Renal cortex interstitium (tissue), 15 donors: ENCODE data around the gene BICRAL. TPM values are rescaled to one million over a fixed set of nuclear protein-coding genes. Genes with fewer than 3 reads are reported as not detected.
"Not testable (repeated sequence)": the region's sequence is repeated elsewhere in the genome, so short reads cannot be mapped to it uniquely, and the experiment has no call there.

Experiments used
- DNase-seq, 11 donors: peaks; one replicate each; pipeline ENCODE4 v3.0.0-alpha.2; 2013; ENCODE audit warnings: low read depth in 9 of 11, low spot score in 4 of 11; ENCODE audit errors: extremely low read depth in 1 of 11
- long read RNA-seq, 16 experiments: transcript quantifications; one replicate each; lab custom pipeline, GENCODE V29; 2026
- polyA plus RNA-seq, 3 donors: library from polyadenylated mRNA; unstranded; fragments of 120-200 nt; gene quantifications; one replicate each; pipeline ENCODE4 v1.2.1, GENCODE V29; 2013; ENCODE audit not compliant: insufficient read length in 3 of 3

Gene BICRAL, protein sequence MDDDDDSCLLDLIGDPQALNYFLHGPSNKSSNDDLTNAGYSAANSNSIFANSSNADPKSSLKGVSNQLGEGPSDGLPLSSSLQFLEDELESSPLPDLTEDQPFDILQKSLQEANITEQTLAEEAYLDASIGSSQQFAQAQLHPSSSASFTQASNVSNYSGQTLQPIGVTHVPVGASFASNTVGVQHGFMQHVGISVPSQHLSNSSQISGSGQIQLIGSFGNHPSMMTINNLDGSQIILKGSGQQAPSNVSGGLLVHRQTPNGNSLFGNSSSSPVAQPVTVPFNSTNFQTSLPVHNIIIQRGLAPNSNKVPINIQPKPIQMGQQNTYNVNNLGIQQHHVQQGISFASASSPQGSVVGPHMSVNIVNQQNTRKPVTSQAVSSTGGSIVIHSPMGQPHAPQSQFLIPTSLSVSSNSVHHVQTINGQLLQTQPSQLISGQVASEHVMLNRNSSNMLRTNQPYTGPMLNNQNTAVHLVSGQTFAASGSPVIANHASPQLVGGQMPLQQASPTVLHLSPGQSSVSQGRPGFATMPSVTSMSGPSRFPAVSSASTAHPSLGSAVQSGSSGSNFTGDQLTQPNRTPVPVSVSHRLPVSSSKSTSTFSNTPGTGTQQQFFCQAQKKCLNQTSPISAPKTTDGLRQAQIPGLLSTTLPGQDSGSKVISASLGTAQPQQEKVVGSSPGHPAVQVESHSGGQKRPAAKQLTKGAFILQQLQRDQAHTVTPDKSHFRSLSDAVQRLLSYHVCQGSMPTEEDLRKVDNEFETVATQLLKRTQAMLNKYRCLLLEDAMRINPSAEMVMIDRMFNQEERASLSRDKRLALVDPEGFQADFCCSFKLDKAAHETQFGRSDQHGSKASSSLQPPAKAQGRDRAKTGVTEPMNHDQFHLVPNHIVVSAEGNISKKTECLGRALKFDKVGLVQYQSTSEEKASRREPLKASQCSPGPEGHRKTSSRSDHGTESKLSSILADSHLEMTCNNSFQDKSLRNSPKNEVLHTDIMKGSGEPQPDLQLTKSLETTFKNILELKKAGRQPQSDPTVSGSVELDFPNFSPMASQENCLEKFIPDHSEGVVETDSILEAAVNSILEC
- 10 to 100 TPM; 14.8 to 17.0 (median 15.6) TPM for polyA plus RNA-seq
- long read RNA-seq, donor 1, partial matches to known transcripts = 7 of 7 reads
- long read RNA-seq, donor 1, other reads (novel, unspliced or antisense) = 0 of 7 reads
- long read RNA-seq, donor 2 = 0 reads
- long read RNA-seq, donor 3 = 0 reads
- long read RNA-seq, donor 4, partial matches to known transcripts = 14 of 14 reads
- long read RNA-seq, donor 4, other reads (novel, unspliced or antisense) = 0 of 14 reads
- long read RNA-seq, donor 5 = 0 reads
- long read RNA-seq, donor 6 = 0 reads
- long read RNA-seq, donor 7 = 0 reads
- long read RNA-seq, donor 8 = 0 reads
- long read RNA-seq, donor 9, partial matches to known transcripts = 7 of 62 reads
- long read RNA-seq, donor 9, other reads (novel, unspliced or antisense) = 55 of 62 reads
- long read RNA-seq, donor 10 = 0 reads
- long read RNA-seq, donor 11 = 0 reads
- long read RNA-seq, donor 12 = 0 reads
- long read RNA-seq, donor 13 = 0 reads
- long read RNA-seq, donor 14 = 0 reads
- long read RNA-seq, donor 15 = 0 reads
- long read RNA-seq, donor 16, partial matches to known transcripts = 135 of 135 reads
- long read RNA-seq, donor 16, other reads (novel, unspliced or antisense) = 0 of 135 reads

- DNase-seq = peak in 10 of 11 donors; percentile 64 to 86 (median 79)
Observed at GRCh38 chr6:42781796-42782688, at the start of gene BICRAL. BICRAL (plus strand) TSS chr6:42782052; CDS start chr6:42822023, 39,971 bp downstream.

DNA sequence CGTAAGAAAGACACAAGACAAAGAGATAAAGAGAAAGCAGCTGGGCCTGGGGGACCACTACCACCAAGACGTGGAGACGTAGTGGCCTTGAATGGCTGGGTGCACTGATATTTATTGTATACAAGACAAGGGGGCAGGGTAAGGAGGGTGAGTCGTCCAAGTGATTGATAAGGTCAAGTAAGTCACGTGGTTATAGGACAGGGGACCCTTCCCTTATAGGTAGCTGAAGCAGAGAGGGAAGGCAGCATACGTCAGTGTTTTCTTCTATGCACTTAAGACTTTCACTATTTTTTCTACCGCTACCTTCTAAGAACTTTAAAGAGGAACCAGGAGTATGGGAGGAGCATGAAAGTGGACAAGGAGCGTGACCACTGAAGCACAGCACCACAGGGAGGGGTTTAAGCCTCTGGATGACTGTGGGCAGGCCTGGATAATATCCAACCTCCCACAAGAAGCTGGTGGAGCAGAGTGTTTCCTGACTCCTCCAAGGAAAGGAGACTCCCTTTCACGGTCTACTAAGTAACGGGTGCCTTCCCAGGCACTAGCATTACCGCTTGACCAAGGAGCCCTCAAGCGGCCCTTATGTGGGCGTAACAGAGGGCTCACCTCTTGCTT, 47.9 kb upstream of the BICRAL start:
- not testable (repeated sequence) for DNase-seq

- DNase-seq = no peak
Observed at GRCh38 chr6:42735976-42736375, 45.9 kb upstream of the BICRAL start.

- DNase-seq = no peak
Observed at GRCh38 chr6:42740725-42741124, 41.1 kb upstream of the BICRAL start.

DNA sequence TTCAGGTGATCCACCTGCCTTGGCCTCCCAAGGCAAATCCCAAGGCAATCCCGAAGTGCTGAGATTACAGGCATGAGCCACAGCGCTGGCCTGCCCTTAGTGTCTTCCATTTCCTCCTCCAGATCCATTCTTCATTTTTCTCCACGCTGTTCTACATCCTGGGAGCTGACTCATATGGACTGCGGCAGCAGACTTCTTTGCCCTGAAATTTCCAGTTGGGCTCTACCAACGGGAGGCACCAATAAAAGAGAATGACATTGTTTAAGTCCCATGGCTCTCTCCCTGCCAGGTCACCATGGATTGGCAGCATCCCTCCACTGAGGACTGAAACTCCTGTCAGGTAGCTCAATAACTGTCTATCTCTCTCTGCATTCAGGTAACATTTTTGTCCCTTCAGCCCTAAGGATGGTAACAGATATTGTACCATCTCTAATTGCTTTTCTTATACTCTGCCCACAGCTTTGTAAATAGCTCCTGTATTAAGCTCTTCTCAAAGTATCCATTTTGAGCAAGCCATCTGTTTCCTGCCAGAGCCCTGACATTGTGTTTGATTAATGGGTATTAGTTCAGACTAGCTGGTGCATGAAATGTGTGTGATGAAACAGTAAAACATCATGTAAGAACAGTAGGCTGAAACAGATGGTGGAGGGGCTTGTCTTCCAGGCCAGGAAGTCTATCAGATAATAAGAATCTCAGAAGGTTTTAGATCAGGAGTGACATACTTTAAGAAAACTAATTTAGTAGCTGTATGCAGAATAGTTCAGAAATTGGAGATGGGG, 39.5 kb upstream of the BICRAL start:
- DNase-seq = no peak

GRCh38 chr6:42744351-42744893, 37.4 kb upstream of the BICRAL start:
- no peak for DNase-seq

DNA sequence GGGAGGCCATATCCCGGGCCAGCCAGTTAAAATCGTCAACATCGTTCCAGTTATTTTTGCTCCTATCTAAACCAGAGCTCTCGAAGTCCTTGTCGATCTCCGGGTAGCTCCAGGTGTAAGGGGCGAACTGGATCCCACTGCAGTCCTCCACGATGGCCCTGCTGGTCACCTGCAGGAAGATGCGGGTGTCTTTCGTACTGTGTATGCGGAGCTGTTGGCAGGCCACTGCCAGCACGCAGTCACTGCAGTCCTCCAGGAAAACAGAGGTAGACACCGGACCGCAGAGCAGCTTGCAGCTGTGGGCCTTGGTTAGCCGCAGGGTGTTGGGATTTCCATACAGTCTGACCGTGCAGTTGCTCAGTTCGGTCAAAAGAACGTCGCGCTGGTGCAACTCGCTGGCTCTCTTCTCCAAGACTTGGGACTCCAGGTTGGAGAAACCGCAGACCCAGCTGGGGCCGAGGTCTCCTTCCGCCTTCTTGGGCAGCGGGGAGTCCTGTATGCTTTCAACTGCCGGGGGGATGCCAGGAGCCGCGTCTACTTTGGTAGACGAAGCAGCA, 36.7 kb upstream of the BICRAL start:
- peak in 1 of 11 donors; percentile 51 for DNase-seq

DNA sequence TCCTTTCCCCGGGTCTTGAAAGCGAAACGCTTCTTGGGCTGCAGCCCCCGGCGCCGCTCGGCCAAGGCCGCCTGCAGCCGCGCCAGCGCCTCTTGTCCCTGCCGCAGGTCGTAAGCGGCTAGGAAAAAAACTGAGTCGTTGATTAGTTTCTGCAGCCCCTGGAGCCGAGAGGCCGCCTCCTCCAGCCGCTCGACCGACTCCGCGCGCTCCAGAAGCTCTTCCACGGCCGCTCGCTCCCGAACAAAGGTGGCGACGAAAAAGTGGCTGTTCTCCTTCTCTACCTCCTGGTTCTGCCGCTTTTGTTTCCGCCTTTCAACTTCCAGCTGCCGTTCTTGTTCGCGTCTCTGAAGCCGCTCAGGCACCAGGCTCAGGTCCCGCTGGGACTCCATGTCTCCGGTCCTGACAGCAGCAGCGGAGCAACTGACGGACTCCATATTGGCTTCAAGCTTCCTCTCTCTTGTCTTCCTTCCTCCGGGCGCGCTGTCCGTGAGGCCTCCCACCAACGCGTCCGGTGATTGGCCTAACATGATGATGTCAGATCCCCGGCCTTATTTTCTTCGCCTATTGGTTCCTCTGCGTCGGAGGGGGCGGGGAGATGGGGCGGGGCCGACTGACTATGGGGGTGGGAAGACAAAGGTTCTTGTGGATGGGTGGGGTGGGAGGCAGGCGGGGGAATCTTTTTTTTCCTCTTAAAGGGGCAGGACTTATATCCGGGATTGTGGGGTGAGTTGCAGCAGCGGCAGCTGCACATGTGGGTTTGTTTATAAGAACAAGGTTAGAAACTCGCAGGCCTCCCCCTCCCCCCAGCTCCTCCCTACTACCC, 36.0 kb upstream of the BICRAL start, which contains the start of gene TBCC:
Gene TBCC, minus strand, starts transcription at position 464 of the 823 bp plus-strand sequence. Its CDS starts 30 bp downstream, at position 434.
- peak; percentile 91 to 99 (median 97) for DNase-seq

- peak in 7 of 11 donors; percentile 64 to 87 (median 84) for DNase-seq
Observed at GRCh38 chr6:42746463-42747391, 35.1 kb upstream of the BICRAL start.

- DNase-seq = no peak
Observed at GRCh38 chr6:42748203-42748898, 33.5 kb upstream of the BICRAL start.

DNA sequence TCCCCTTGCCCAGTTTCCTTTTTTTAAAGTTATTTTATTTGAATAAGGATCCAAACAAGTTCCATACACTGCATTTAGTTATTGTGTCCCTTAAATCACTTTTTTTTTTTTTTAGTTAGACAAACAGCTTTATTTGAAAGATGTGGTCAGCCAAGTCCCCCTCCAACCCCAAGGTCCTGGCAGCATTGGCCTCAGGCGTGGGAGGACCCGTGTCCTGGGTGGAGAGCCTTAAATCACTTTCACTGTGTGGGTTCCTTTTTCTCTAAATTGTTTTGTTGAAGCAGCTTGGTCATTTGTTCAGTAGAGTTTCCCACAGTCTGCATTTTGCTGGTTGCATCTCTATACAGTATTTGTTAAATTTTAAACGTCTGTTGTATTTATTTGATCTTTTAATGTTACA, 30.8 kb upstream of the BICRAL start:
- peak in 1 of 11 donors; percentile 55 for DNase-seq

- DNase-seq = no peak
Observed at GRCh38 chr6:42754759-42755158, 27.1 kb upstream of the BICRAL start.

- no peak for DNase-seq
Observed at GRCh38 chr6:42756722-42757121, 25.1 kb upstream of the BICRAL start.
